NCI-H460 (cell line): Measurements from ENCODE around the gene DAPK1. TPM values are rescaled to one million over a fixed set of nuclear protein-coding genes. Genes with fewer than 3 reads are reported as not detected.

Experiments used
- DNase-seq: peaks from one replicate; pipeline ENCODE4 v3.0.0-alpha.2; 2016; ENCODE audit warnings: low read depth; ENCODE audit errors: extremely low read depth
- small RNA-seq, 2 experiments: library from RNA; depleted of rRNA; stranded (forward); fragments of <200 nt; gene quantifications; one replicate each; pipeline ENCODE3, GENCODE V24; 2014
- total RNA-seq: library from RNA; depleted of rRNA; stranded (reverse); fragments of >200 nt; shearing (Covaris generic); gene quantifications from 2 replicates; pipeline ENCODE4 v1.2.3, GENCODE V29; 2014; rRNA removed

DAPK1 gene
- total RNA-seq, 1 experiment from 2014 or later: 0.25 TPM

DNA sequence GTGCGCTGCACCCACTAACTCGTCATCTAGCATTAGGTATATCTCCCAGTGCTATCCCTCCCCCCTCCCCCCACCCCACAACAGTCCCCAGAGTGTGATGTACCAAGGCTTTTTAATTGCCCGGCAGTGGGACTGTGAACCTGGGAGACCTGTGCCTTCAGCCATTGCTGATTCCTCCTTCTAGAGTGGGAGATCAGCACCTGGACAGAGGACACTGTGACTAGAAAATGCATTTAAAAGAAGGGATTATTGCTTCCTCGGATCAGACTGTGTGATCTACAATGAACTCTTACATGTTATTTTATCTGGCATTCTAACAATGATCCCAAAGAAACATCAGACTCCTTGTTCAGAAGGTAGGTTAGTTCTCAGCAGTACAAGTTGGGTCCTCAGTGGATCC lies 254.2 kb downstream of the DAPK1 start:
- no peak for DNase-seq

DNA sequence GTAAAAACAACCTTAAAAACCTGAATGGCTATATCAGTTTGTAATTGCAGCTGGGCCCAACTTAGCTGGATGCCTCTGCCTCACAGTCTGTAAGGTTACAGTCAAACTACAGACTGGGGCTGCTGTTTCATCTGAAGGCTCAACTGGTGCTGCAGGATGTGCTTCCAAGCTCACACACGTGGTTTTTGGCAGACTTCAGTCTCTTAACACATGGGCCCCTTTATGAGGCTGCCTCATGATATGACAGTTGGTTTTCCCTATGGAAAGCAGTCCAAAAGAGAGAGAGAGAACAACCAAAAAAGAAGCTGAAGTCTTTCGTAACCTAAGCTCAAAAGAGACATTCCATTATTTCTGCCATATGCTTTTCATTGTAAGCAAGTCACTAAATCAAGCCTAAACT lies 255.6 kb downstream of the DAPK1 start:
- no peak for DNase-seq

Small RNAs within 50 kb of the gene (small RNA-seq; reads per million reads assigned to genes)
- gene AL161787.1: 0.19 to 6.3 reads per million in 2 experiments

Other genes with a start within 250 kb of the DAPK1 start
- gene CTSL, start 228.3 kb downstream of the DAPK1 start, total RNA-seq: 1,987 and 2,122 TPM in 2 replicates